NCI-H1105 treated with DMSO at 0.1 percent for 48 hours (cell line): ENCODE data around the gene PCBD1.
A peak's percentile ranks its signal among the peaks of the same experiment; 100 is the strongest.

ENCODE experiments used
- DNase-seq: peaks from one replicate; lab custom pipeline; 2025; lab: John Stamatoyannopoulos, UW

The PCBD1 gene

GRCh38 chr10:70902661-70903261 lies 14.4 kb upstream of the PCBD1 start:
- DNase-seq: no peak

- no peak for DNase-seq
Measured at GRCh38 chr10:70901276-70901878, 13.0 kb upstream of the PCBD1 start.

GRCh38 chr10:70899096-70899495 lies 10.7 kb upstream of the PCBD1 start:
- no peak for DNase-seq

GRCh38 chr10:70898687-70899086 lies 10.3 kb upstream of the PCBD1 start:
- no peak for DNase-seq

- no peak for DNase-seq
Measured at GRCh38 chr10:70896551-70896950, 8.2 kb upstream of the PCBD1 start.

GRCh38 chr10:70894416-70894815 lies 6.1 kb upstream of the PCBD1 start:
- no peak for DNase-seq

- DNase-seq: no peak
Measured at GRCh38 chr10:70893227-70894006, 5.1 kb upstream of the PCBD1 start.

GRCh38 chr10:70892631-70893030 lies 4.3 kb upstream of the PCBD1 start:
- DNase-seq: no peak

- DNase-seq: no peak
Measured at GRCh38 chr10:70891627-70892026, 3.3 kb upstream of the PCBD1 start.

GRCh38 chr10:70890917-70891431 lies 2.6 kb upstream of the PCBD1 start:
- DNase-seq: no peak

- no peak for DNase-seq
Measured at GRCh38 chr10:70889291-70889690, 926 bp upstream of the PCBD1 start.

- no peak for DNase-seq
Measured at GRCh38 chr10:70886921-70887665, 1.3 kb downstream of the PCBD1 start.

GRCh38 chr10:70885931-70886903 lies 2.1 kb downstream of the PCBD1 start:
- no peak for DNase-seq

GRCh38 chr10:70885481-70885880 lies 2.9 kb downstream of the PCBD1 start:
- no peak for DNase-seq

GRCh38 chr10:70884741-70885140 lies 3.6 kb downstream of the PCBD1 start:
- no peak for DNase-seq

GRCh38 chr10:70880077-70880534 lies 8.3 kb downstream of the PCBD1 start:
- DNase-seq: peak; percentile 75

- no peak for DNase-seq
Measured at GRCh38 chr10:70879207-70879606, 9.2 kb downstream of the PCBD1 start.

GRCh38 chr10:70874061-70874460 lies 14.3 kb downstream of the PCBD1 start:
- no peak for DNase-seq

- no peak for DNase-seq
Measured at GRCh38 chr10:70872291-70872690, 16.1 kb downstream of the PCBD1 start.

- DNase-seq: no peak
Measured at GRCh38 chr10:70866424-70866823, 21.9 kb downstream of the PCBD1 start.

GRCh38 chr10:70864935-70865334 lies 23.4 kb downstream of the PCBD1 start:
- no peak for DNase-seq
